ENCODE data around the gene MAPK14.
"Not testable (repeated sequence)": the region's sequence is repeated elsewhere in the genome, so short reads cannot be mapped to it uniquely, and the experiment has no call there.

The MAPK14 gene

GRCh38 chr6:36027501-36028087 lies at the start of gene MAPK14:
TSS of gene MAPK14 (plus strand) at chr6:36027808. CDS start at chr6:36028158, 350 bp downstream.
- peak; percentile 95 for DNase-seq

- not testable (repeated sequence) for DNase-seq
Observed at GRCh38 chr6:35980126-35980525, 47.5 kb upstream of the MAPK14 start.

- no peak for DNase-seq
Observed at GRCh38 chr6:35980991-35981645, 46.5 kb upstream of the MAPK14 start.

GRCh38 chr6:35984701-35985100 lies 42.9 kb upstream of the MAPK14 start:
- DNase-seq: no peak

GRCh38 chr6:35988047-35988446 lies 39.6 kb upstream of the MAPK14 start:
- DNase-seq: not testable (repeated sequence)

- no peak for DNase-seq
Observed at GRCh38 chr6:35993150-35993549, 34.5 kb upstream of the MAPK14 start.

- no peak for DNase-seq
Observed at GRCh38 chr6:36000451-36000850, 27.2 kb upstream of the MAPK14 start.

GRCh38 chr6:36015666-36016065 lies 11.9 kb upstream of the MAPK14 start:
- DNase-seq: no peak

GRCh38 chr6:36018339-36018738 lies 9.3 kb upstream of the MAPK14 start:
- no peak for DNase-seq

GRCh38 chr6:36019167-36019566 lies 8.4 kb upstream of the MAPK14 start:
- DNase-seq: no peak

GRCh38 chr6:36020154-36020553 lies 7.5 kb upstream of the MAPK14 start:
- no peak for DNase-seq

- DNase-seq: no peak
Observed at GRCh38 chr6:36023996-36024795, 3.4 kb upstream of the MAPK14 start, which contains the start of gene SLC26A8. TSS of gene SLC26A8 (minus strand) at chr6:36024641. CDS start at chr6:36019707, 4,934 bp downstream.

- no peak for DNase-seq
Observed at GRCh38 chr6:36025260-36025931, 2.2 kb upstream of the MAPK14 start.

- DNase-seq: no peak
Observed at GRCh38 chr6:36025932-36026327, 1.7 kb upstream of the MAPK14 start.

GRCh38 chr6:36028088-36028876 lies 674 bp downstream of the MAPK14 start:
- DNase-seq: peak; percentile 25

- DNase-seq: peak; percentile 70
Observed at GRCh38 chr6:36028877-36029324, 1.3 kb downstream of the MAPK14 start.

- no peak for DNase-seq
Observed at GRCh38 chr6:36029464-36029863, 1.9 kb downstream of the MAPK14 start.

- DNase-seq: no peak
Observed at GRCh38 chr6:36032261-36032660, 4.7 kb downstream of the MAPK14 start.

GRCh38 chr6:36033144-36033543 lies 5.5 kb downstream of the MAPK14 start:
- DNase-seq: not testable (repeated sequence)

- peak; percentile 12 for DNase-seq
Observed at GRCh38 chr6:36033935-36034334, 6.3 kb downstream of the MAPK14 start.

GRCh38 chr6:36034441-36034840 lies 6.8 kb downstream of the MAPK14 start:
- DNase-seq: no peak

GRCh38 chr6:36035225-36035624 lies 7.6 kb downstream of the MAPK14 start:
- DNase-seq: no peak
